Activated T-helper 1 cell treated with Interleukin-2 at 50 U/mL for 16 hours (primary cell): ENCODE results near the gene DYNC1LI2.

Source experiments
- DNase-seq: peaks from one replicate; pipeline ENCODE4 v3.0.0-alpha.2; 2020; ENCODE audit warnings: low read depth

The DYNC1LI2 gene

DNA sequence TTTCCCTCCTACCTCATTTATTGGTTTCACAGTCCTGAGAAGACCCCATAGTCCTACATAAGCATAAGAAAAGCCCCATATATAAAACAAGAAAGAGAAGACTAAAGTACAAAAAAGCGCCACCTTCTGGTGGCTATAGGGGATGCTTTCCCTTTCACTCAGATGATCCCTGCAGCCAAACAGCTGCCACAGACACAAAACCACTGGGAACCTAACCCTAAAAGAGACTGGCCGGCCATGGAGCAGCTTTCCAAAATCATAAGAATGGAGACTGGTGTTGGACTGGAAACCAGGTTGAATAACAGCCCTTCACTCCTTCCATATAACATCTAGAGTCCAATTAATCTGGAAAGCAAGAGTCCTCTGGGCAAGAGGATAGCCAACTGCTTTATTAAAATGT is 11.4 kb downstream of the DYNC1LI2 start:
- no peak for DNase-seq

DNA sequence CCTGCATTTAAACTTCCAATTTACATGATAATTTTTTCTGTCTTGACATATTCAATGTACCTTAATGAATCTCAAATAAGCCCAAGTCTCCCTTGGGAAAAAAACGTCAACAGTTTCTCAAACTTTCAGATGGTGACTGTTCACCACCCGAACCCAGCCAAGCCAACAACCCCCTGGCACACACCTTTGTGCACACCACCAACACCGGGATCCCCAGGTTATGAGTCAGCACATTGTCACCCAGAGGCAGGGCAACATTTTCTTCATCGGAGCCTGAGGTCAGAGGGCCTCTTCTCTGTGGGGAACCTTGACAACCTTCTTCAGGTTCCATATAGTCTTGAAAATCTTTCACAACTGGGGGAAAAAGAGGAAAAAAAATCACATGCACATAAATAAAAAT is 15.5 kb downstream of the DYNC1LI2 start:
- no peak for DNase-seq

GRCh38 chr16:66731101-66731500 is 20.3 kb downstream of the DYNC1LI2 start:
- no peak for DNase-seq

GRCh38 chr16:66728804-66729203 is 22.6 kb downstream of the DYNC1LI2 start:
- no peak for DNase-seq

- no peak for DNase-seq
These were observed 23.2 kb downstream of the DYNC1LI2 start for GRCh38 chr16:66728117-66728787.

- no peak for DNase-seq
These were observed 30.6 kb downstream of the DYNC1LI2 start for GRCh38 chr16:66720766-66721165.

DNA sequence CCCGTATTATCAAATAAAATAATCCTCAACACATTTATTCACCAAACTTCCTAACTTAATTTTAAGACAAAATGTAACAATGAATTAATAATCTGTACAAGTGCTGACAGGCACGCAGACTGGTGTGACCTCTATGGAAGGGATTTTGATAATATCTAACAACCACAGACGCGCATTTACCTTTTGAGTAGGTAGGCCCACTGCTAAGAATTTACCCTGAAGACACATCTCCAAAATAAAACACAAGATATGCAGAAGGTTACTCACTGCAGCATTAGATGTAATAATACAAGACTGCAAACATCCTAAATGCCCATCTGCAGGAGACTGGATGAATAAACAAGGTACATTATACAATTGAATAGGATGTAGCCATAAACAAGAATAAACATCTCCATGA is 32.2 kb downstream of the DYNC1LI2 start:
- no peak for DNase-seq

DNA sequence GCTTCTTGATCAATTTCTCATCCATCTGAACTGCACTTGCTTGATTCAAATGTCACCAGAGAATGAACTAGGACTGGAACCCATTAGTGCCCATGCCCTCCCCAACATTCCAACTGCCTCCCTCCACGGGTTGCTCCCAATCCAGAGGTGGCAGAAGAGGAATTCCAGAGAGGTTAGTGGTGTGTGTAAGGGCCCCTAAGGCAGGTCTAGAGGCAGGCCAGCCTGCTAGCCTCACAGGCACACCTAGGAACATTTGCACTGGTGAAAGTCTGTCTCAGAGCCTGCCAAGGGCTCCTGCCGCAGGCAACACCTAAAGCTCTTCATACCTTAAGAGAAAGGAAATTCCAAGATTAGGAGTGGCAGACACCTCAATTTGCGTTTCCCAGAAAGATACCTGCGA is 33.6 kb downstream of the DYNC1LI2 start:
- no peak for DNase-seq

DNA sequence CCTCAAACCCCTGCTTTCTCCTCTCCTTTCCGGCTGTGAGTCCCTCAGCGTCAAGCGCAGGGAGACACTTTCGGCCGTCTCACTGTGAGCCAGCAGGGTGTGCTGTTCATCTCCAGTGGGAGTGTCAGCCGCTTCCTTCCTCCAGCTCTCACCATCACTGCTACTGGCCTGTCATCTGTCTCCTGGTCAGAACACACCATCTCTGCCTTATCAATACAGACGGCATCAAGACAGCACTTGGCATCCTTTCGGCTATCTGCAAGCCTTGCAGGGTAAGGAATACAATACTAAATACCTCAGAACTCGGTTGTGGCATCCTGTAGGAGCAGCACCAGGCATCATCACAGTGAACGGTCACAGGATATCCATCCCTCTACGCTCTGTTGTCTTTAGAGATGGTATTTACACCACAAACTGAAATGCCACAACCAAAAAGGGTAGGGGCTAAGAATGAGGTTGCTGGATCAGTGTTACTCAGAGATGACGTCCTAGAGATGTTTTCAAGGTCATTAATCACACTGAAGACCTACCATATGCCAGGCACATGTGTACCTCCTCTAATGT is 34.2 kb downstream of the DYNC1LI2 start:
- DNase-seq = no peak

- no peak for DNase-seq
These were observed 36.6 kb downstream of the DYNC1LI2 start for GRCh38 chr16:66714654-66715307.

- no peak for DNase-seq
These were observed 37.3 kb downstream of the DYNC1LI2 start for GRCh38 chr16:66714062-66714461.

DNA sequence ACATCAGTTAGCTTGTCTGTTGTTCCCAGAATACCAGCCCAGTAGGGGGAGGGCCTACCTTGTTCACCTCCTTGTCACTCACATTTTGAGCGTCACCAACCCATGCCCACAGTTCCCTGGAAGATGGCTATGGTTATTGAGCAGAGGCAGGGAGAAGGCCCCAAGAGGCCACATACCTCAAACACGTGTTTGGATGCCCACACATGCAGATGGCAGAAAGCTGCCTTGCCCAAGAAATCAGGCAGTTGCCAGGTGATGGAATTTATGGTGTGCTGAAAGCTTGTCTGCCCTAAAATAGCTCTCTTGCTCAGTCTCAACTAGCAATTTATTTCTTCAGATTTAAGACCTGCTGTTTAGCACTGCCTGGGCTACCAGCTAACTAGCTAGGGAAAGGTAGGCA is 38.3 kb downstream of the DYNC1LI2 start:
- DNase-seq = no peak

GRCh38 chr16:66712512-66712911 is 38.9 kb downstream of the DYNC1LI2 start:
- DNase-seq = no peak

- DNase-seq = no peak
These were observed 39.8 kb downstream of the DYNC1LI2 start for GRCh38 chr16:66711581-66711980.

GRCh38 chr16:66706506-66706880 is 44.9 kb downstream of the DYNC1LI2 start:
- DNase-seq = no peak

GRCh38 chr16:66705790-66706505 is 45.5 kb downstream of the DYNC1LI2 start:
- no peak for DNase-seq

- DNase-seq = no peak
These were observed 47.8 kb downstream of the DYNC1LI2 start for GRCh38 chr16:66703406-66704215.

DNA sequence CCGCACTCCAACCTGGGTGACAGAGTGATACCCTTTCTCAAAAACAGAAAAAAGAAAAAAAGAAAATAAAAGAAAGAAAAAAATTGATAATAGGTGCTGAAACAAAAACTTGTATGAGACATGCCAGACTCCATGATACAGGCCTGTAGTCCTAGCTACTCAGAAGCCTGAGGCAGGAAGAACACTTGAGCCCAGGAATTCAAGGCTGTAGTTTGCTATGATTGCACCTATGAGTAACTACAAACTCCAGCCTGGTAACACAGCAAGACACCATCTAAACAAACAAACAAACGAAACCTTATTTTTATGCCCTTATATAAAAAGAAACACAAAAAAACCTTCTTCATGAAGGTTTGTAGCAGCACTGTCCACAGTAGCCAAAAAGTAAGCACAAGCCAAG is 49.9 kb downstream of the DYNC1LI2 start:
- DNase-seq = no peak

- no peak for DNase-seq
These were observed 50.4 kb downstream of the DYNC1LI2 start for GRCh38 chr16:66701026-66701425.

GRCh38 chr16:66699898-66700297 is 51.5 kb downstream of the DYNC1LI2 start:
- DNase-seq = no peak

DNA sequence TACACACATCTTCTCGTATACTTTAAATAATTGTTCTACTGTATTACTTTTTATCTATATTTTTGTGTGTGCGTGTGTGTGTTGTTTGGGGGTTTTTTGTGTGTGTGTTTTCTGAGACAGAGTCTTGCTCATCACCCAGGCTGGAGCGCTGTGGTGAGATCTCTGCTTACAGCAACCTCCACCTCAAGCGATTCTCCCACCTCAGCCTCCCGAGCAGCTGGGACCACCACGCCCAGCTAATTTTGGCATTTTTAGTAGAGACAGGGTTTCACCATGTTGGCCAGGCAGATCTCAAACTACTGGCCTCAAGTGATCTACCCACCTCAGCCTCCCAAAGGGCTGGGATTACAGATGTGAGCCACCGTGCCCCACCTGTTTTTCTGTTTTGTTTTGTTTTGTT is 53.4 kb downstream of the DYNC1LI2 start:
- no peak for DNase-seq
